GM12874 (cell line): ENCODE data around the gene GSE1.

ENCODE experiments used
- TF ChIP-seq, protein P1 (sequence below): IDR thresholded peaks from 2 replicates; pipeline ENCODE4 v1.5.1; 2011; ENCODE audit warnings: low read depth, mild to moderate bottlenecking, control low read depth, low read length, moderate library complexity; ENCODE audit not compliant: insufficient read depth

The GSE1 gene

GRCh38 chr16:85589688-85590505, 23.2 kb upstream of the GSE1 start:
- TF ChIP-seq, protein P1, sequence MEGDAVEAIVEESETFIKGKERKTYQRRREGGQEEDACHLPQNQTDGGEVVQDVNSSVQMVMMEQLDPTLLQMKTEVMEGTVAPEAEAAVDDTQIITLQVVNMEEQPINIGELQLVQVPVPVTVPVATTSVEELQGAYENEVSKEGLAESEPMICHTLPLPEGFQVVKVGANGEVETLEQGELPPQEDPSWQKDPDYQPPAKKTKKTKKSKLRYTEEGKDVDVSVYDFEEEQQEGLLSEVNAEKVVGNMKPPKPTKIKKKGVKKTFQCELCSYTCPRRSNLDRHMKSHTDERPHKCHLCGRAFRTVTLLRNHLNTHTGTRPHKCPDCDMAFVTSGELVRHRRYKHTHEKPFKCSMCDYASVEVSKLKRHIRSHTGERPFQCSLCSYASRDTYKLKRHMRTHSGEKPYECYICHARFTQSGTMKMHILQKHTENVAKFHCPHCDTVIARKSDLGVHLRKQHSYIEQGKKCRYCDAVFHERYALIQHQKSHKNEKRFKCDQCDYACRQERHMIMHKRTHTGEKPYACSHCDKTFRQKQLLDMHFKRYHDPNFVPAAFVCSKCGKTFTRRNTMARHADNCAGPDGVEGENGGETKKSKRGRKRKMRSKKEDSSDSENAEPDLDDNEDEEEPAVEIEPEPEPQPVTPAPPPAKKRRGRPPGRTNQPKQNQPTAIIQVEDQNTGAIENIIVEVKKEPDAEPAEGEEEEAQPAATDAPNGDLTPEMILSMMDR = no peak

DNA sequence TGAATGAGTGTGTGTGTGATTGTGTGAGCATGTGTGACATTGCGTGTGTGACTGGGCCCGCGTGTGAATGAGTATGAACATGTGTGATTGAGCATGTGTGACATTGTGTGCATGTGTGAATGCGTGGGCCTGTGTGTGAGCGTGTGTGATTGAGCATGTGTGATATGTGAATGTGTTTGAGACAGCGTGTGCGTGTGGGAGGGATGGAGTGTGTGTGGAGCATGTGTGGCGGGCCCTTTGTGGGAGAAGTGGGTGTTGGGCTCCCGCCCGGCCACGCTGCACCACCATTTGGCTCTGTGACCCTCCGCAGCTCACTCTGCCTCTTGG, 22.7 kb upstream of the GSE1 start:
- TF ChIP-seq, protein P1 = no peak

DNA sequence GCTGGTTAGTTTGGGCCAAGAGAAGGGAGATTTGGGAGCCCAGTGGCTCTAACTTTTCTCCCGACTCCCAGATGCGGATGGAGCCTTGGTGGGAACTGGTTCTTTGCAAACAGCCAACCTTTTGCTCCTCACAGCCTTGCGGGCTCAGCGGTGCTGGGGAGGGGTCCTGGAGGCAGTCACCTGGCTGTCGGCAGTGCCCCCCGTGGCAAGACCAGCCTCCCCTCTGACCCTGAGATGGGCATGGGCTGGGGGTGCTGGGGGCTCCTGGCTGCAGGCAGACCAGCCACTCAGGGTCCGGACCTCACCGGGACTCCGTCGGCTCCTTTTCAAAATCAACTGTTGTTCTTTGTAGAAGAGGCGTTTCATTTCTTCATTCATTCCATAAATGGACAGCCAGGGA, 21.7 kb upstream of the GSE1 start:
- TF ChIP-seq, protein P1 = no peak

DNA sequence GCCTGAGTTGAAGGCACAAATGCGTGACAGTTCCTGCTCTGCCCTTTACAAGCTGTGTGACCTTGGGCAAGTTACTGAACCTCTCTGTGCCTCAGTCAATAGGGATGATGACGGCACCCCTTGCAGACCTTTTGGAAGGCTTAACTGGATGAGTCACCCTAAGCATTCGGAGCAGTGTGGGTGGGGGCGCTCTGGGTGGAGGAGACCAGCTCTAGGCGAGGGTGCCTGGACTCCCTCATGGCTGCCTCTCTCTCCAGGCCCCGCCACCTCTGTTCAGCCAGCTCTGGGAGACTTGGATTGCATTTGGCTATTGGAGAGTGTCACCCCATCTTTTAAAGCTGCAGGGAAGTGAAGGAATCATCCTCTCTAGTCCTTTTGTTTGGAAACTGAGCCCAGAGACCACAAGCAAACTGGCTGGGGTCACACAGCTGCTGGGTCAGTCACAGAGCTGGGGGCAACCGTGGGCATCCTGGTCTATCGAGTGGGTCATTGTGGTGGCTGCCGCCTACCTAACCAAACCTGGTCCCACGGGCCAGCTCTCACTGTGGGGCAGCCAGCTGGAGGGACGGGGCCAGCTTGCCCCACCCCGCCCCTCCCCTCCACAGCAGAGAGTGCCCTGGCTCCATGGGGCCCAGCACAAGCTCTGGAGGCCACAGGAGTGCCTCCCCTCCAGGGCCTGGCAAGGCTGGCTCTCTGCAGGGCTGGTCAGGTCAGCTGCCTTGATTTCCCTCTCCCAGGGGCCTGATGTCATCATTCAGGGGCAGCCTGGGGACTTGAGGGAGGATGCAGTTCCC, 20.2 kb upstream of the GSE1 start:
- TF ChIP-seq, protein P1 = no peak

DNA sequence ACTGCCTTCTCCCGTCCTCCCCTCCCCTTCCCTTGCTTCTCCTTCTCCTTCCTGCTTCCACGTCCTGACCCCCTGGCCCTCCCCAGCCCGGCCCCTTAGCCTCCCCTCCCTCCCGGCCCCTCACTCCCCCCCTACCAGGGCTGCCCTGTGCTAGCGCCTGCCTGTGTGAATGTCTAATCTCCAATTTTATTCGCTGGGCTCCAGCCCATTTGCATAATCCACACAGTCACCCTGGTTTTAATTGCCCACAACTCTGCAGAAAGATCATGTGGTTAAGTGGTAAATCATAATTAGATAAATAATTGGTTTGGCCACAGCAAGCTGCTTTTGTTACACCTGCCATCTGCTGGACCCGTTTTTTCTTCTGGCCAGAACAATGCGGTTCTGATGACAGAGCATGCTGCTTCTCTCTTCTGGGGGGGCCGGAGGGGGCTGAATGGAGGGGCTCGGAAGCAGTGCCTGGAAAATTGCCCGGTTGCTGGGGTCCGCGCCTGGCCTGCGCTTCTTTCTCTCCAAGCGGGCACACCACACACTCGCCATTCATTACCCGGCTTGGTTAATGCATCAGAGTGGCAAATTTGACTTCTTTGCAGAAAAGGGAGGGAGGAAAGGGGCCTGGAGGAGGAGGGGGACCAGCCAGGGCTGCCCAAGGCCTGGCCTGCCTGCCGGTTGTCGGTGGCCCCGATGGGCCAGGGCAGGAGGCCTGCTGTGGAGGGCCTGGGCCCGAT, 19.5 kb upstream of the GSE1 start:
- TF ChIP-seq, protein P1 = no peak

- TF ChIP-seq, protein P1 = no peak
Measured at GRCh38 chr16:85594273-85594977, 18.7 kb upstream of the GSE1 start.
